Inflammatory macrophage treated with lipopolysaccharide for 1 hour (primary cell): ENCODE measurements around the gene FGF1.

Experiments
- DNase-seq, 2 donors: peaks; one replicate each; pipeline ENCODE4 v3.0.0-alpha.2; 2020 to 2022

FGF1 gene

GRCh38 chr5:142568283-142568995, 117.5 kb downstream of the FGF1 start:
- DNase-seq = no peak

GRCh38 chr5:142561486-142562097, 124.3 kb downstream of the FGF1 start:
- no peak for DNase-seq

- DNase-seq = no peak
Measured at GRCh38 chr5:142561029-142561428, 124.9 kb downstream of the FGF1 start.

GRCh38 chr5:142552107-142552506, 133.8 kb downstream of the FGF1 start:
- no peak for DNase-seq

GRCh38 chr5:142551338-142552067, 134.4 kb downstream of the FGF1 start:
- no peak for DNase-seq

GRCh38 chr5:142550471-142550870, 135.4 kb downstream of the FGF1 start:
- no peak for DNase-seq

- DNase-seq = no peak
Measured at GRCh38 chr5:142549834-142550233, 136.1 kb downstream of the FGF1 start.

- DNase-seq = peak; percentile 46 to 66
Measured at GRCh38 chr5:142548739-142549275, 137.1 kb downstream of the FGF1 start.

- DNase-seq = no peak
Measured at GRCh38 chr5:142547445-142548380, 138.2 kb downstream of the FGF1 start.

GRCh38 chr5:142545650-142546322, 140.1 kb downstream of the FGF1 start:
- DNase-seq = peak; percentile 24 to 26

GRCh38 chr5:142544946-142545649, 140.8 kb downstream of the FGF1 start:
- DNase-seq = no peak

- DNase-seq = no peak
Measured at GRCh38 chr5:142544071-142544753, 141.7 kb downstream of the FGF1 start.

GRCh38 chr5:142542906-142543305, 143.0 kb downstream of the FGF1 start:
- no peak for DNase-seq
